Choroid plexus epithelial cell (primary cell): ENCODE measurements around the gene PBX4.

ENCODE experiments used
- DNase-seq: peaks from one replicate; pipeline ENCODE4 v3.0.0-alpha.2; 2010; ENCODE audit warnings: low read depth
- H3K4me3 ChIP-seq: 2 replicates; pipeline ENCODE4 v1.5.1; 2011; ENCODE audit warnings: low read depth, mild to moderate bottlenecking, control low read depth, low read length, moderate library complexity
- TF ChIP-seq, protein P1 (sequence below): conservative IDR thresholded peaks from 2 replicates; pipeline ENCODE4 v1.5.1; 2011; ENCODE audit warnings: low read depth, mild to moderate bottlenecking, control low read depth, inconsistent platforms, low read length, moderate library complexity

Gene PBX4

DNA sequence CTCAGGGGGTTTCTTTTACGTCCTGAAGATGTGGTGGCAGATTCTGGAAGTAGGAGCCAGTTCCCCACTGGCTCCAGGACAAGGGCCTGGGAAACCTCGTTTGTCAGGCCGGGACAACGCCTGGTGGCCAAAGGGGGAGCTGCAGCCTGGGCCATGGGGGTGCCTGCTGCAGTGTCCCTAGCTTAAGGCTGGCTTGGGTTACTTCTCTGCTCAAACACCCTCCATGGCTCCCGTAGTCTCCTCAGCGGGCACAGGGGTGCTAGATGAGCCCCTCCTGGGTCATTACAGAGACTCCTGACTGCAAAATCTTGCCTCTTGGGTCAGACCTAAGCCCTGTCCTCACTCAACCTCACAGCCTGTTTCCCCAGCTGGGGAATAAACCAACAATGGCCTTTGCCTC, 65.7 kb downstream of the PBX4 start:
- TF ChIP-seq, protein P1, sequence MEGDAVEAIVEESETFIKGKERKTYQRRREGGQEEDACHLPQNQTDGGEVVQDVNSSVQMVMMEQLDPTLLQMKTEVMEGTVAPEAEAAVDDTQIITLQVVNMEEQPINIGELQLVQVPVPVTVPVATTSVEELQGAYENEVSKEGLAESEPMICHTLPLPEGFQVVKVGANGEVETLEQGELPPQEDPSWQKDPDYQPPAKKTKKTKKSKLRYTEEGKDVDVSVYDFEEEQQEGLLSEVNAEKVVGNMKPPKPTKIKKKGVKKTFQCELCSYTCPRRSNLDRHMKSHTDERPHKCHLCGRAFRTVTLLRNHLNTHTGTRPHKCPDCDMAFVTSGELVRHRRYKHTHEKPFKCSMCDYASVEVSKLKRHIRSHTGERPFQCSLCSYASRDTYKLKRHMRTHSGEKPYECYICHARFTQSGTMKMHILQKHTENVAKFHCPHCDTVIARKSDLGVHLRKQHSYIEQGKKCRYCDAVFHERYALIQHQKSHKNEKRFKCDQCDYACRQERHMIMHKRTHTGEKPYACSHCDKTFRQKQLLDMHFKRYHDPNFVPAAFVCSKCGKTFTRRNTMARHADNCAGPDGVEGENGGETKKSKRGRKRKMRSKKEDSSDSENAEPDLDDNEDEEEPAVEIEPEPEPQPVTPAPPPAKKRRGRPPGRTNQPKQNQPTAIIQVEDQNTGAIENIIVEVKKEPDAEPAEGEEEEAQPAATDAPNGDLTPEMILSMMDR: peak; percentile 74
- no peak overlapping the region for H3K4me3 ChIP-seq
- peak; percentile 54 for DNase-seq

DNA sequence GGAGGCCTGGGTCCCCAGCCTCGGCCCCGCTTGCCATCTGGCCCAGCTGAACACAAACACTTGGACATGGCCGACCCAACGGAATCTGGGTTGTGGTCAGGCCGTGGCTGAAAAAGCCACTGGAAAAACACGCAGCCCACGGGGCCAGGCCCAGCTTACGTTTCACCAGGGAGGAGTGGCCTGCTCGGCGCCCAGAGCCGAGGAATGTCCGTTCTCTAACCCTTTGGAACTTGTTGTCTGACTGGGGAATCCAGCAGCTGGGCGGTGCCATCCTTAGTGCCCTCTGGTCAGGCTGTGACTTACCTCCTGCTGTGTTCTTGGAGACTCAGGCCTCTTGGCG, 66.7 kb downstream of the PBX4 start:
- no peak overlapping the region for H3K4me3 ChIP-seq
- TF ChIP-seq, protein P1: no peak
- peak; percentile 50 for DNase-seq

GRCh38 chr19:19550972-19551852, 67.3 kb downstream of the PBX4 start:
- H3K4me3 ChIP-seq: no peak overlapping the region
- TF ChIP-seq, protein P1: no peak
- DNase-seq: no peak

- TF ChIP-seq, protein P1: no peak
- no peak overlapping the region for H3K4me3 ChIP-seq
- peak; percentile 53 for DNase-seq
Observed at GRCh38 chr19:19550485-19550929, 68.0 kb downstream of the PBX4 start.

DNA sequence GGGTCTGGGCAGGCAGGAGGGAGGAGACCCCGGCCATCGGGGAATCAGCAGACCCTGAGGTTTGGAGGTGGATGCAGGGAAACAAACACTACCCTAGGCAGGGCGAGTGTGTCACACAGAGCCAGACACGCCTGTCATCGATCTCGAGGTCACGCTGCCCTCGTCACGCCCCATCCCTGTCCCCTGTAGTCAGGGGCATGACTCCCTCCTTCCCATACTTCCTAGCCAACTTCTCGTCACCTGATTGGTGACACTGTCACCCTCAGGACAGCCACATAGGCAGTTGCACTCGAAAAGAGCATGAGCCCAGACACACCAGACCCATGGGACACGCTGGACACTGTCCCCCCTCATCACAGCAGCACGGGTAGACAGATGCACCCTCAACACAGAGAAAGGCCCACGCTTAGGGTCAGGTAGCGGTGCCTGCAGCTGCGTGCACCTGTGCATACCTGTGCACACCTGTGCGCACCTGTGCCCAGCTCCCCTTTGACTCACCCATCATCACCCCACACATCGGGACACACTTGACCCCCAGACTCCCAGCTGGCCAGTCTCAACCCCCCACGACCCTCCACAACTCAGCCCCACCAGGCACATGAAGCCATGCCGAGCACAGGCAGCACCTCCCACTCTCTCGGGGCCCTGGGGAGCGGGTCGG, 68.6 kb downstream of the PBX4 start:
- H3K4me3 ChIP-seq: no peak overlapping the region
- DNase-seq: no peak
- TF ChIP-seq, protein P1: no peak

GRCh38 chr19:19548915-19549759, 69.3 kb downstream of the PBX4 start:
- no peak overlapping the region for H3K4me3 ChIP-seq
- DNase-seq: peak; percentile 34
- TF ChIP-seq, protein P1: no peak
